ENCODE results near the gene MACROD2.
"Not testable (repeated sequence)": the region's sequence is repeated elsewhere in the genome, so short reads cannot be mapped to it uniquely, and the experiment has no call there.

Gene MACROD2

DNA sequence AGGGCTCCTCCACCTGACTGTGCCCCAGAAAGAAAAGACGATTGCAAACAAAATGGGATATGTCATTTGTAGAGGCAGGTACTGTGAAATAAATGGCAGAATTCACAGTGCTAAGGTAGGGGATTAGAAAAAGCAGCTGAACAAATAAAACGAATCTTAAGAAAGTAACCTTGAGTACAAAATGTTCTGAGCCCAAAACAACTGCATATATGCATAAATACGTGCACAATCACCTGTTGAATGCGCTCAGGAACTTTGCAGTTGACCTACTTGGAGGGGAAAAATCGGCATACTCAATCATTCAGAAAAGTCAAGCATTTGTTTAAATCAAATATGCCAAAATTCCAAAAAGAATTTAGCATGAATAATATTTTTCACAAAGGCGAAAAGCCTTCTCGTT, 1114.2 kb downstream of the MACROD2 start:
- no peak for DNase-seq (ENCODE audit: low read depth)

DNA sequence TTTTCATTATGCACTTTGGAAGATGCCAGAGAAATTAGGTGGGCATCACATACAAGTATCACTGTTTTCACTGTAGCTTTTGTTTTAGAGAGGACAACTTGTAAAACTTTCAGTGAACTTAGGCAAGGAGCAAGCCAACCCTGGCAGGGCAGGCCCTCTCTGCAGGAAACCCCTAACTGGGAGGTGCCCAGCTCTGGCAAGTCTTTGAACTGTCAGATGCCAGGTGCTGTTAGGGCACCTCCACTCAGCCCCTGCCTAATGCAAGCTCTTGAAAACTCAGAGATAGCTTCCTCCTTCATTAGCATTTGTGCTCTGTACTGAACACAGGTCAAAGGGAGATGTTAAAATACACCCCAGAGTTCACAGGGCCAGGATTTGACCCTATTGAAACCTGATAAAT, 1116.3 kb downstream of the MACROD2 start:
- no peak for DNase-seq (ENCODE audit: low read depth)

DNA sequence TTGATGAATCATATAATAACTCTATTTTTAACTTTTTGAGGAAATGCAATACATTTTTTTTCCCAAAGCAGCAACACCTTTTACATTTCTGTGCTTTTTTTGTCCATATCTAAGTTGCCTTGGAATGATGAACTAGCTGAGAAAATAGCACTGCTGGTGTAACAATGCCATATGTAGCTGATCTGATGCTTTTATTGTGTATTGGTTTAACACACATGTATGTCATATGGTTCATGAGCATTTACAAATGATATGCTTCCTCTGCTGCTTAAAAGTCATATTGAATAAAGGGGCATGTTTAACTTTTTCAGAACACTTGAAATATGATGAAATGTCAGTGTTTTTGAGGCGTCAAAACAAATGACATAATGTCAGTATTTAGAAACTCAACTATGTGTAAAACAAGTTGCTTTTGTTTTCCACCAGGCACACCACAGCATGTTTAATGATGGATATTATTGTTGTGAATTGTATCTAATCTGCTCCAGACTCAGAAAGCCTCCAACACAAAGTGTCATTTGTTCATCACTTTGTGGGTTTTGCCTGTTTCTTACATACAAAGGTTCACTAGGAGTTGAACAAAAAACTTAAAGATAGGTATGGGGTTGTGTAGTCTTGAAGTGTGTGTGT, 1117.9 kb downstream of the MACROD2 start:
- no peak for DNase-seq (ENCODE audit: low read depth)

DNA sequence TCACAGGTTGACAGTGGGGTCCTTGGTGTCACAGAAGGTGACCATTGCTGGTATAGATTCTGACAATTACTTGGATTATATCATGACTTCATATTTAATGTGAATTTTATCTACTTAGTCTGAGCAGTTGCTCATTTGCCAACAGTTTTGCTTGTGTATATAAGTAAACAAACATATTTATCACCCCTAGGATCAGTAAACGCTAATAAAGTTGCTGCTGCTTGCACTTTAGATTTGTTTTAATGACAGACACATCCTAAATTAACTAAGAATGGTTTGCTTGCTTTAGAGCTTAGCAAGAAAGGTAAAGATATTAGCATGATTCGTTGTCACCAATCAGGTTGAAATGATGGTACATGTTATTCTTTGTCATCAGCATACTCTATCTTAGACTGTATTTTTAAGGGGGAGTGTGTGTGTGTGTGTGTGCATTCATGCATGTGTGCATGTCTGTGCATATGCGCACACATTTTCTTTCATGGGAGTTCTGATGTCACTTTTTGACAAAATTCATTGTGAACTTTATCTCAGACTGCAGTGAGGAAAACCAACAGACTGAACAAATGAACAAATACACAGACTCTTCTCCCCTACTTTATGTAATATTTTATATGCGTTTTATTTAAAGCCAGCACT, 1124.7 kb downstream of the MACROD2 start:
- no peak for DNase-seq (ENCODE audit: low read depth)

DNA sequence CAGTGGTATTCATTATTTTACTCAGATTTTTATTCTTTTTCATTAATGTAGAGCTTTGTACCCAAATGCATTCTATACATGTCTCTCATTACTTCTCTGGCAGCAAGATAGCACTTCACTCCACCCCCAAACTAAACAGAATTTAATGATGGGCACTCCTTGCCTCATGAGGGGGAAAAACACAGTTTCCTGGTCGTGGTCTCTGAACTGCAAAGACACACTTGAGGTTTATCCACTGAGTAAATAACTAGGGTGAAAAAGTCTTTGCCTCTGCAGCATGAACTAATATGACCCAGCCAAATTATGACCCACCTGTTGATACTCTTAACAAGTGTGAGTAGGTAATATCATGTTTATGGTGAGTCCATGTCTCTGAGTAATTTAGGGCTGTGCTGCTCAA, 1127.3 kb downstream of the MACROD2 start:
- DNase-seq (ENCODE audit: low read depth) = no peak

DNA sequence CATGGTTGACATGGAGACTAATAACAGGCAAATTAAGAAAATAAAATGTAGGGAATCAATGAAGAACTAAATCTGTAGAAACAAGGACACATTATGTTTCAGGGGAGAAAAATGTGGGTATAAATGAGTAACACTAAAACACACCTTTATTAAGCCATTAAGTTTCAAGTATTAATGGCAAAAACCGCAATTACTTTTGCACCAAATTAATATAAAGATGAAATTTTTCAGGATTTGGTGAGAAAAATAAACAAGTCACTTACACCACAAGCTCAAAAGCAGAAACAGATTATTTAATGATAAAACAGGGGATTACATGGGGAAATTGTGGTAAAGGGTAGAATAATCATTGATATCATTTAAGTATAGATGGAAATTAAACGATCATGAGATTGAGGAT, 1135.9 kb downstream of the MACROD2 start:
- no peak for DNase-seq (ENCODE audit: low read depth)

DNA sequence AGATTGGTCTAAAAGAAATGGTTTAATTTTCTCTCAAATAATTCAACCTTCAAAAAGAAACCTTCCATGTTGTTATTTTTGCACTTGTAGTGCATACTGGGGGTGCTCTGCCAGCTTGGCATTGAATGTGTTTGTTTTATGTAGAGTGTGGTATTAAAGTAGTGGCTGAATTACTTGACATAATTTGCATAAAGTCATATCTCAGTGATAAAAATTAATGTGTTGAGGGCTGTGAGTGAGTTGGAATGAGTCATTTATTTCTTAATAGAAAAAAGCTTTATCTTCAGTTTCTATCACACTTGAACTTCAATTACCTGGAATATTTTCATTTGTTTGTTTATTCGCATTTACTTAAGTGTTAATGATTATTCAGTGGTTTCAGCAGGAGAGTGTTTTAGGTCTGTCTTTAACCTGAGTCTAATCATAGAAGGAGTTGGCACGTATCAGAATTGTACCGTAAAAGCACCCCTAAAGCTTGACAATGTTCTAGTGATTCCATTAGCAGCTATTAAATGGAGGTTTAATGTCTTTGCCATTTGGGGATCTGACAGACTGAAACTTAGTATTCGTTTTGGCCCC, 1143.3 kb downstream of the MACROD2 start:
- DNase-seq (ENCODE audit: low read depth) = no peak

DNA sequence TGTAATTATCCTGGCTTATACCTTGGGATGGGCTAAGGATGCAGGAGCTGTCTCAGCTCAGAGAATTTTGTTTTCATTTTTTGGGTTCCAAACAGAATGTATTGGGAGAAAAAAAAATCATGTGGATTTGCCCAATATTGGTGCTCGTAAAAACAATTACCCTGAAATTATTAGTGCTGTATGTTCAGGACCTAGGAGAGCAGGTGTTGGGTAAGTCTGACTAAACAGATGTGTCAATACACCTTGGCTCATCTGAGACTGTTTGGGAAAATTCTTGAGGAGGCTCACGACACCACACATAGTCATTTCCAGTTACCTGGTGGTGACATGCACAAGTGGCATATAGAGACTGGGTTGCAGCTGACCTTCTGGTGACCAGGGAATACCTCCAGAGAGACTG, 1144.2 kb downstream of the MACROD2 start:
- DNase-seq (ENCODE audit: low read depth) = no peak

DNA sequence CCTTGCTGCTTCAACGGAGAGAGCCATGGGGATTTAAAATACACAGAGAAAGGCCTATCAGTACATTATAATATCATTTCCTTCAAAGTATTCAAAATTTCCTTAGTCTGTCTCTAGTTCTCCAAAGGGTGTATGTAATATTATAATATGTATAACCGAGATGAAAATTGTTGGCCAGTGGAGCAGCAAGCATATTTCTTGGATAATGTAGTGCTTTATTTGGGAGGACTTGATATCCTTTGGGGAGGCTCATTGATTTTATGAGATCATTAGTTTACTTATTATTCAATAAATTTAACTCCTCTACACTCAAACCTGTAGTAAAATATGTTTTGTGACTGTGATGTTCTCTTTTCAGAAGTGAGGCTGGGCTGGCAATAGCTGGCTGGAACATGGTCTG, 1145.0 kb downstream of the MACROD2 start:
- DNase-seq (ENCODE audit: low read depth) = no peak

DNA sequence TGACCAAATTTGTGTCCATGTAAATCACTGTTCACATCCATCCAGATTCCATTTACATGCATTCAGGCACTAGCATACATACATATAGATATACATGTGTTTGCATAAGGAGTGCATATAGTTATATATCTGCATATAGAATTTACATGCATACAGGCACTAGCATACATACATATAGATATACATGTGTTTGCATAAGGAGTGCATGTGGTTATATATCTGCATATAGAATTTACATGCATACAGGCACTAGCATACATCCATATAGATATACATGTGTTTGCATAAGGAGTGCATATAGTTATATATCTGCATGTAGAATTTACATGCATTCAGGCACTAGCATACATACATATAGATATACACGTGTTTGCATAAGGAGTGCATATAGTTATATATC, 1145.6 kb downstream of the MACROD2 start:
- not testable (repeated sequence) for DNase-seq (ENCODE audit: low read depth)

DNA sequence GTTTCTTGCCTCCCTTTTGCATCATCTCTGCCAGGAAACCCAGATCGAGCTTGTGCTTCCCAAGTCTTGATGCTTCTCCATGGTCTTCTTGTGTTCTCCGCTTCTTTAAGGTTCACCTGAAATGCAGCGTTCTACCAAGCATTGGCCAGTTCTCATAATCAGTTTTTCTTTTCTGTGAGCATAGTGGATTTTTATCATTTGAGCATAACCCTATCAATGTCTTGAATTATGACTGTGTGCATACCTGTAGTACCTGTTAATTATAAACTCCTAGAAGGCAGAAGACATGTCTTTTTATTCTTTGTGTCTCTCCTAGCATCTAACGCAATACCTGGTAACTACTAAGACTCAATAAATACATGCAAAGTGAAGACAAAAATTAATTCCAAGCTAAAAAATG, 1146.5 kb downstream of the MACROD2 start:
- DNase-seq (ENCODE audit: low read depth) = no peak

DNA sequence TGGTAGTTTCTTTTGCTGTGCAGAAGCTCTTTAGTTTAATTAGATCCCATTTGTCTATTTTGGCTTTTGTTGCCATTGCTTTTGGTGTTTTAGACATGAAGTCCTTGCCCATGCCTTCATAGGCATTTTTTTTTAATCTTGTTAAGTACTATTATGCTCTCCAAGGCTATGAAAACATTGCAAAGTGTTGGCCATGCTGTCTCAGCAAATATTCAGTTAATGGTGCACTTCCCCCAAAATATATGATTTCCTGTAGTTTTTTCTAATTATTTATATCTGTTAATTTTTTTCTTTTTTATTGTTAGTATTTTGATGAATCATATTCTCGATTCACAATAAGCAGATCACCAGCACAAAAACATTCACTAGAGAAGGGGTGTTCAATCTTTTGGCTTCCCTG, 1148.2 kb downstream of the MACROD2 start:
- DNase-seq (ENCODE audit: low read depth) = no peak

DNA sequence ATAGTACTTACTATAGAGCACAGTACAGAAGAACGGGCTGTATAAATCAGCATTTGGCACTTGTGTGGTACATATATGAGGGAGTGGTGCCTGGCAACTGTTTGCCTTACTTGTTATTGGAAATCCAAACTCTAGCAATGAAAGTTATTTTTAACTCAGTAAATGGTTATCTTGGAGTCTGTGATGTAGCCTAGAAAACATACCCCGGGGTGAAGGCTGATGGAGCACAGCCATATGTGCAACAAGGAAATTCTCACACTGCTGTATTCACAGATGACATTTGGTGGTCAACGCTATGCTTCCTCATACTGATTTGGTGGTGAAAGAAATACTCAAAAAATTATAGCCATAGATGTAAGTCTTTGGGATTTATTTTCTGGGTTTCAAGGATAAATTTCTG, 1149.6 kb downstream of the MACROD2 start:
- DNase-seq (ENCODE audit: low read depth) = no peak

DNA sequence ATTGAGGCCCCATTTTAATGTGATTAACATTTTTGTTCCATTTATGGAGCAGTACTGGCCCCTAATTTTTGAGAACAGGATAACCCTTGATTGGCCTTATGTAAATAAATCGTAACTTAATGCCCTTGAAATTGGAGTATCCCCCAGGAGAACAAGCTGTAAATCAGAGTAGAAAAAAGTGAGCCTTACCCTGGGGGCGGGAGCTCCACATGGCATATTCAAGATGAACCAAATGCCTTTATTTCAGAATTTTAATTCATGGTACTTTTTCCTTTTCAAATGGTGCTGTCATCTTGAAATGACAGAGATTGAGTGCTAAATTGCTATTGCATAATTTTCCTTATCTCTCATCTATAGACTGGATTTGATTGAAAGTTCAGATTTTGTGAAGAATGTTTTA, 1151.6 kb downstream of the MACROD2 start:
- no peak for DNase-seq (ENCODE audit: low read depth)

DNA sequence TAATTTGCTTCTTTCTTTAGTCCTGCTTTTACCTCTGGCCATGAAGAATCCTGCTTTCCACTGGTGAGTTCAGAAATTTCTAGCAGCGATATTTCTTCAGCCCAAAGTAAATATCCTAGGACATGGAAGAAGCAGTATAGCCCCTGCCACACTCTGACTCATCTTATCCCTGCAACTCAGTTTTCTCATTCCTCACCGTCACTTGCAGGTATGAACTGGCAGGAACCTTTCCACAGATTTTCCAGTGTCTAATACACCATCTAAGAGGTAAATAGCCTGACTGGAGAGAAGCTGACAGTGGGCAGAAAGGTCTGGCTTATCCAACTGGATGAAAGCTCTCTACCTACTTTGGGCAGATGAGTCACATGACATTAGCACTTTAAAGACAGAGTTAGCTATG, 1158.8 kb downstream of the MACROD2 start:
- DNase-seq (ENCODE audit: low read depth) = no peak

DNA sequence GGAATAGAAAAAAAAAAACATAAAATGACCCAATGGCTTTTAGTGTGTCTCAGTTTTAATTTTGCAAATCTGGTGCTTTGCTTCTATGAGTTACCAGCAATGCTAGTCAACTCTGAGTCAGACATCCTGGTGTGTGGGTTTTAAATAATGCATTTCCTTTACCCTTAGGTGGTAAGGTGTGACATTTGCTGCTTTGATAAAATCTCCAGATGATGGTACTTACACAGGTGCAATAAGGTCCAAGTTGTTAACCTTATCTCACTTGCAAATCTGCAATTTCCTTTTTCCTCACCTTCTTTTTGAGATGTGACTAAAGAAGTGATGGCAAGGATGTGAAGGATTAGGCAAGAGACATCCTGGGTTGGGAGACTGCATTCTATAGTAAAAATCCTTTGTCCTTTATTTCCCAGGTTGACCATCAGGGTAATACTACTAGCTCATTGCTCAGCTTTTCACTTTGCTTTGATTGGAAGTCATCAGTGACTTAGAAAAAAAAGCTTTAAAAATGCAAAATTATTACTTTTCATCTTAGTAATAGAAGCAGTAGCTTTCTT, 1160.6 kb downstream of the MACROD2 start:
- no peak for DNase-seq (ENCODE audit: low read depth)

DNA sequence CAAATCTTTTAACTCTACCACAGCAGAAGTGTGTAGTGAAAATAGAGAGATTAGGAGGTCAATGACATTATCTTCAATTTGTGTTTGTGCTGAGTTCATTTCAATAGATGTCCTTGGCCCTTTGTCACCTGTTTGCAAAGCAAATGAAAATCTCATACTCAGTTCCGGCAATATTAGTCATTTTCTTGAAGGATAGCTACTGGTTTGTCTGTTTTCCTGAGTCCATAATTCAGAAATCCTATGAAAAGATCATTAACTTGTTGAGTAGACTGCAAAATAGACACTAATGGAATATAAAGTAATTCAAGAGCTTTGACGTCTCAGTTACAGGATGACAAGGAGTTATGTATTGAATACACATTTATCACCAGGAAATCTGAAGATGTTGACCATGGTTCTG, 1163.2 kb downstream of the MACROD2 start:
- DNase-seq (ENCODE audit: low read depth) = no peak

DNA sequence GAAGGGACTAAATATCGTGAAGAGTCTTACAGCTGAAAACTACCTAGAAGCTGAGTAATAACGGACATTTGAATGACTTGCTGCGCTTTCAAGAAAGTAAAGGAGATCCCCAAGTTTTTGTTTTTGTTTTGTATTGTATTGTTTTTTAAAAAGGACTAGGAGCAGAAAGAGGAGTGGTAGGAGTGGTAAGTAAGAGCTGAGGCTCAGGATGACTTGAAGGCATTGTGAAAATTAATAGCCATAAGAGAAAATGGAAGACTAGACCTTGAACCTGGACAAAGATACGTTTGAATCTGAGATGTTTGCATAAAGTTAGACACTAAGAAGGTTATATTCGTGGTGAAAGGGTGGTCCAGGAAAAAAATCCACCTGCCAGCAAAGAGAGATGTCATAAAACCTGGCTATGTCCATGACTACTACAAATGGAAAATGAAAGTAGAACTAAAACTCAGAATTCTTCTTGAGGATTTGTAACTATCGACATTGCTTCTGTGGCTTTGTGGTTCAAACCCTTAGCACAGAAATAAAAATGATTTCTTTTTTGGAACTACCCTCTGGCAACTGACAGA, 1166.8 kb downstream of the MACROD2 start:
- DNase-seq (ENCODE audit: low read depth) = no peak

DNA sequence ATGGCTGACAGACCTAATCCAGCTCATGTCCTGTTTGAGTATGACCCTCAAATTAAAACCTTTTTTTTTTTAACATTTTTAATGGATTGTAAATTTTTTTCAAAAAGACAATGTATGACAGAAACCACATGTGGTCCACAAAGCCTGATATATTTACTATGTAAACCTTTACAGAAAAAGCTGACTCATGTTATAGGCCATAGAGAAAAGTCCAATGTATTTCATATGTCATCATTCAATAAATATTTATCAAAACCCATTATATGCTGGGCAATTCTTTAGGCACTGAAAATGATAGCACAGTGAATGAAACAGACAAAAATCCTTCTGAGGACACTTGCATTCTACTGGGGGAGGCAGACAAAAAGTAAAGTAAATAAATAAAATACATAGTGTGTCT, 1168.3 kb downstream of the MACROD2 start:
- no peak for DNase-seq (ENCODE audit: low read depth)

DNA sequence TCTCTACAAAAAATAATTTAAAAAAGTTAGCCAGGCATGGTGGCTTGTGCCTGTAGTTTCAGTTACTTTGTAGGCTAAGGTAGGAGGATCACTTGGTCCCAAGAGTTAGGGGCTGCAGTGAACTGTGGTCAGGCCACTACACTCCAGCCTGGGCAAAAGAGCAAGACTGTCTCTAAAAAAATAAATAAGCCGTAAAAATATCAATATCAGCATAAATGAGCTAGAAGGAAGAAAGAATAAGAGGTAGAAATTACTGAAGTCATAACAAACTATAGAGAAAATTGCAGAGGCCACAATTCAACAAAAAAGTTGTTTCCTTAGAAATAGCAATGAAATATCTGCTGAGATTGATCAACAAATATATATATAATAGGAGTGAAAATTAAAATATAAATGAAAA, 1169.4 kb downstream of the MACROD2 start:
- DNase-seq (ENCODE audit: low read depth) = no peak

DNA sequence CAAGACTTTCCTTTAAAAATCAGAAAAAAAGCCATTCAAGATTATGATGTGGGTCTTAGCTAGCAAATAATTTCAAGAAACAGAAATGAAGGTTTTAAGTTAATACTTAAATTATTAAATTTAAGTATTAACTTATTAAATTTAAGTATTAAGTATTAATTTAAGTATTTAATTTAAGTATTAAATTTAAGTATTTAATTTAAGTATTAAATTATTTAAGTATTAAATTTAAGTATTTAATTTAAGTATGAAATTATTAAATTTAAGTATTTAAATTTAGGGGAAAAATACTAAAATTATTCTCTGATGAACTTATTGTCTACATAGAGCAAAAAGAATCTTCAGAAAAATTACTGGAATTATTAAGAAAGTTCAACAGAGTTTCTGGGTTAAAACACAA, 1171.4 kb downstream of the MACROD2 start:
- DNase-seq (ENCODE audit: low read depth) = no peak

DNA sequence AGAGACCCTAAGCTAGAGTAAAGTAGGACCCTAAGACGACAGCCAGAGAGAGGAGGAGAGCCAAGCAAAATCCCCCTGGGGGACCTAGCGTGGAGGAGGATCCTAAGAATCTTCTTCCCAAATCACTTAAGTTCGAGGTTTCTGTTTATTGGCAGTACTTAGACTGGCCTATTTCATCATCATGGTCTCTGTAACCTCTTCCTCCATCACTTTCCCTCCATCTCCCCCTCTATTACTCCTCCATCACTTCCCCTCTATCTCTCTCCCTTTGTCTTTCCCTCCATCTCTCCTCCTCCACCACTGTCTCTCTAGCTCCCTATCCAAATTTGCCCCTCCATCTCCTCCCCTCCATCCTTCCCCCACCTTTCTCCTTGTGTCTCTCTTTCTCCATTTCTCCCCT, 1175.7 kb downstream of the MACROD2 start:
- no peak for DNase-seq (ENCODE audit: low read depth)

DNA sequence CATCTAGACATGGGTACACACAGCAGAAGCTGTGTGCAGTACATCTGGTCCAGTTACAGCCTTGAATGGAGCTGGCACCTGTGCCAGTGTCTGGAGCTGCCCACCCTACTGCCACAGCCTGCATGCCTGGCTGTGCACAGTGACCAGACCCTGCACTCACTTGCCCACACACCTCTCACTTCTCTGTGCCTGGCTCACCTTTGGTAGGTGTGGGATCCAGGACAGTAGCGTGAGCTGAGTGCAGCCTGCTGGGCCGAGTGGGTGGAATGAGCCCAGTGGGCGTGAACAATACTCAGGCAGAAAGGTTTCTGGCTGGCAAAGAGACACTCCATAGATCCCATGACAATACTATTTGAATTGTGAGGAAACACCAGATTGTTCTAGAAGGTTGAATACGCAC, 1181.6 kb downstream of the MACROD2 start:
- no peak for DNase-seq (ENCODE audit: low read depth)

Measured in stimulated activated CD8-positive, alpha-beta memory T cell treated with anti-CD3 and anti-CD28 coated beads, Interleukin-15, amount 100 ng/mL, for 24 hours (primary cell).